D721Med (cell line): ENCODE results near the gene EVC2.

Experiments
- DNase-seq: peaks from one replicate; pipeline ENCODE4 v3.0.0; 2011; ENCODE audit warnings: low spot score; ENCODE audit not compliant: insufficient read length
- FAIRE-seq: peaks from 2 replicates; lab custom pipeline; 2011; peaks lifted over from hg19 to GRCh38; lab: Jason Lieb, UNC
- TF ChIP-seq, protein P1 (sequence below): IDR thresholded peaks from 2 replicates; pipeline ENCODE4 v1.5.1; 2012; ENCODE audit warnings: mild to moderate bottlenecking, control low read depth; ENCODE audit not compliant: insufficient read depth; ENCODE audit errors: missing control alignments

The EVC2 gene, protein sequence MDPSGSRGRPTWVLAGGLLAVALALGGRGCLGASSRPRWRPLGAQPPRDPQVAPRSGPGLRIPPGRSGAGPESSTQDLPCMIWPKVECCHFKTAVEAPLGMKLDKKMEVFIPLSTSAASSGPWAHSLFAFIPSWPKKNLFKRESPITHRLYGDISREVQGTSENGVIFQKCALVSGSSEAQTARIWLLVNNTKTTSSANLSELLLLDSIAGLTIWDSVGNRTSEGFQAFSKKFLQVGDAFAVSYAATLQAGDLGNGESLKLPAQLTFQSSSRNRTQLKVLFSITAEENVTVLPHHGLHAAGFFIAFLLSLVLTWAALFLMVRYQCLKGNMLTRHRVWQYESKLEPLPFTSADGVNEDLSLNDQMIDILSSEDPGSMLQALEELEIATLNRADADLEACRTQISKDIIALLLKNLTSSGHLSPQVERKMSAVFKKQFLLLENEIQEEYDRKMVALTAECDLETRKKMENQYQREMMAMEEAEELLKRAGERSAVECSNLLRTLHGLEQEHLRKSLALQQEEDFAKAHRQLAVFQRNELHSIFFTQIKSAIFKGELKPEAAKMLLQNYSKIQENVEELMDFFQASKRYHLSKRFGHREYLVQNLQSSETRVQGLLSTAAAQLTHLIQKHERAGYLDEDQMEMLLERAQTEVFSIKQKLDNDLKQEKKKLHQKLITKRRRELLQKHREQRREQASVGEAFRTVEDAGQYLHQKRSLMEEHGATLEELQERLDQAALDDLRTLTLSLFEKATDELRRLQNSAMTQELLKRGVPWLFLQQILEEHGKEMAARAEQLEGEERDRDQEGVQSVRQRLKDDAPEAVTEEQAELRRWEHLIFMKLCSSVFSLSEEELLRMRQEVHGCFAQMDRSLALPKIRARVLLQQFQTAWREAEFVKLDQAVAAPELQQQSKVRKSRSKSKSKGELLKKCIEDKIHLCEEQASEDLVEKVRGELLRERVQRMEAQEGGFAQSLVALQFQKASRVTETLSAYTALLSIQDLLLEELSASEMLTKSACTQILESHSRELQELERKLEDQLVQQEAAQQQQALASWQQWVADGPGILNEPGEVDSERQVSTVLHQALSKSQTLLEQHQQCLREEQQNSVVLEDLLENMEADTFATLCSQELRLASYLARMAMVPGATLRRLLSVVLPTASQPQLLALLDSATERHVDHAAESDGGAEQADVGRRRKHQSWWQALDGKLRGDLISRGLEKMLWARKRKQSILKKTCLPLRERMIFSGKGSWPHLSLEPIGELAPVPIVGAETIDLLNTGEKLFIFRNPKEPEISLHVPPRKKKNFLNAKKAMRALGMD

DNA sequence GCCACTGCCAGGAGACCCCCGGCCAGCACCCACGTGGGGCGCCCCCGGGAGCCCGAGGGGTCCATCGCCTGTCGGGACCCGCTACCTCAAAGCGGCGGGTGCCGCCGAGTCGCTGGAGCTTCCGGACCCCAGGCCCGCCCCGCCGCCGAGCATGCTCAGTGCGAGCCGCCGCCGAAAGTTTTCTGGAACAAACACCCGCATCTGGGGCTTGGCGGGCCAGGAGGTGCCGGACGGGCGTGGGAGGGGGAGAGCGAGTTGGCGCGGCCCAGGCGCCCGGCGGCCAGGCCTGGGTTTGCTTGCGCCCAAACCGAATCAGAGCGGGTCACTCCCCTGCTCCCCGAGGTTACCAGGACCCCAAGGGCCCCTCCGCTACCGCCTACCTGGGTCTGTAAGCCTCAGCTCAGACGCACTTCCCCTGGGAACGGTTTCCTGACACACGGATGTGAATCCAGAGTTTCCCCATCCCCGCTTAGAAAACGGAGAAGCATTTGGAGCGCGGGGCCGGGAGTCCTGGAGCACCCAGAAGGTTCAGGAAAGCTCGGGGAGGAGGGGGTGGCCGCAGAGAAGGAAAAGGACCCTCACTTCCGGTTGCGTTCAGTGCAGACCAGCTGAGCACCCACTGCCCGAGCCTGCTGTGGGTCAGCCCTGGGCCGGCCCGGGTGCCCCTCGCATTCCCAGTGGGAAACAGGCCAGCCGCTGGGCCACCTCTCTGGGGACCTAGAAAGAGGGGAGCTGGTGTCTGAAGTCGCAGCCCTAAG, at the start of gene EVC2:
Gene EVC2 (minus strand): TSS at position 111 of the 758 bp plus-strand sequence. CDS start 46 bp downstream, at position 65.
- DNase-seq: no peak
- TF ChIP-seq, protein P1, sequence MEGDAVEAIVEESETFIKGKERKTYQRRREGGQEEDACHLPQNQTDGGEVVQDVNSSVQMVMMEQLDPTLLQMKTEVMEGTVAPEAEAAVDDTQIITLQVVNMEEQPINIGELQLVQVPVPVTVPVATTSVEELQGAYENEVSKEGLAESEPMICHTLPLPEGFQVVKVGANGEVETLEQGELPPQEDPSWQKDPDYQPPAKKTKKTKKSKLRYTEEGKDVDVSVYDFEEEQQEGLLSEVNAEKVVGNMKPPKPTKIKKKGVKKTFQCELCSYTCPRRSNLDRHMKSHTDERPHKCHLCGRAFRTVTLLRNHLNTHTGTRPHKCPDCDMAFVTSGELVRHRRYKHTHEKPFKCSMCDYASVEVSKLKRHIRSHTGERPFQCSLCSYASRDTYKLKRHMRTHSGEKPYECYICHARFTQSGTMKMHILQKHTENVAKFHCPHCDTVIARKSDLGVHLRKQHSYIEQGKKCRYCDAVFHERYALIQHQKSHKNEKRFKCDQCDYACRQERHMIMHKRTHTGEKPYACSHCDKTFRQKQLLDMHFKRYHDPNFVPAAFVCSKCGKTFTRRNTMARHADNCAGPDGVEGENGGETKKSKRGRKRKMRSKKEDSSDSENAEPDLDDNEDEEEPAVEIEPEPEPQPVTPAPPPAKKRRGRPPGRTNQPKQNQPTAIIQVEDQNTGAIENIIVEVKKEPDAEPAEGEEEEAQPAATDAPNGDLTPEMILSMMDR: no peak
- FAIRE-seq: no peak

DNA sequence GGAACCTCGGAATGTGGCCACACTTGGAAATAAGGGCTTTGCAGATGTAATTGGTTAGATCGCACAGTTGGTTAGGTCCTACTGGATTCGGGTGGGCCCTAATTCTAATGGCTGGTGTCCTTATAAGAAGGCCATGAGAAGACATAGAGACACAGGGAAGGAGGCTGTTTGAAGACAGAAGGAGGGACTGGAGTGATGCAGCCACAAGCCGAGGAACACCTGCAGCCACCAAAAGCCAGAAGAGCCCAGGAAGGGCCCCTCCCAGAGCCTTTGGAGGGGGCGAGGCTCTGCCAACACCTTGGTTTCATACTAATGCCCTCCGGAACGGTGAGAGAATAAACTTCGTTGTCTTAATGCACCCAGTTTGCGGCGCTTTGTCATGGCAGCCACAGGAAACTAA, 49.6 kb upstream of the EVC2 start:
- FAIRE-seq: no peak
- DNase-seq: no peak
- TF ChIP-seq, protein P1: no peak

DNA sequence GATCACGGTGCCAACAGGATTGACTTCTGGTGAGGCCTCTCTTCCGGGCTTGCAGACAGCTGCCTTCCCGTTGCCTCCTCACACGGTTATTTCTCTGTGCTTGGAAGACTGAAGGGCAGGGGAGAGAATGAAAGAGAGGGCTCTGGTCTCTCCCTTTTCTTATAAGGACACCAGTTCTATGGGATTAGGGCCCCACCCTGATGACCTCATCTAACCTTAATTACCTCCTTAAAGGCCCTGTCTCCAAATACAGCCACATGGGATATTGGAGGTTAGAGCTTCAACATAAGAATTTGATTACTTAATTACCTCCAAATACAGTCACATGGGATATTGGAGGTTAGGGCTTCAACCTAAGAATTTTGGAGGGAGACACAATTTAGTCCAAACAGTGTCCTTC, 49.2 kb upstream of the EVC2 start:
- FAIRE-seq (no peak), DNase-seq (no peak)
- TF ChIP-seq, protein P1: no peak

DNA sequence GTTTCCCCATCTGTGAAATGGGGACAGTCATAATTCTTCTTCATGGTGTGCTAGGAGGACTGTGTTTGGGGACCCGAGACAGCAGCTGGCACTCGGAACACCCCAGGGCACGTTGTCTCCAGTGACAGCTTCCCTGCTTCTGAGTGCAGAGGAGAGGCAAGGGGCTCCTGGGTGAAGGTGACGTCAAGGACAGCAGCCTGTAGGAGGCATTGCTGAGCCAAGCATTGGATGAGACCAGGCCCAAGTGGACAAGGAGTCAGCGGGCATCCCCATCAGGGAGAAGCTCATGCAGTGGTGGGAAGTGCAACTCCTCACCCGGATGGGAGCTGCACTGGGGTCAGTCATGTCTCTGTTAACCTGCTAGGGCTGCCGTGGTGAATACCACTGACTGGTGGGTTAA, 48.7 kb upstream of the EVC2 start:
- no peak for FAIRE-seq
- TF ChIP-seq, protein P1: no peak

DNA sequence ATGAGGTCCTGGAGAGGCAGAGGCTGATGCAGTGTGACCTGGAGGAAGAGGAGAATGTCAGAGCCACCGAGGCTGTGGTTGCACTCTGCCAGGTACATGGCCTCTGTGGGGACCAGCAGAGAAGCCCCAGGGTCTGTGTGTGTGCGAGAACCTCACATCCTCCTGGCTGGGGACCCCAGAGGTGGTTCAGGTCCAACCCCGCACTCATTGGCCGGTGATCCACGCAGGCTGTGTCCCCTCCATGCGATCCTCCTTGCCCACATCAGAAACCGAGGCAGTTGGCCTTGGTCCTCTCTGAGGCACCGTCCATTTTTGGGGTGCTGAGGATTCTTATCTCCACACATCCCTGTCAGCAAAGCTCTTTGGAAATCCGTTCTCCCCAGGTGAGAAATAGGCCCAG, 47.9 kb upstream of the EVC2 start:
- FAIRE-seq (no peak), DNase-seq (no peak)
- TF ChIP-seq, protein P1: no peak

More for the DNA sequence above, 48.7 kb upstream of the EVC2 start:
- DNase-seq: no peak

DNA sequence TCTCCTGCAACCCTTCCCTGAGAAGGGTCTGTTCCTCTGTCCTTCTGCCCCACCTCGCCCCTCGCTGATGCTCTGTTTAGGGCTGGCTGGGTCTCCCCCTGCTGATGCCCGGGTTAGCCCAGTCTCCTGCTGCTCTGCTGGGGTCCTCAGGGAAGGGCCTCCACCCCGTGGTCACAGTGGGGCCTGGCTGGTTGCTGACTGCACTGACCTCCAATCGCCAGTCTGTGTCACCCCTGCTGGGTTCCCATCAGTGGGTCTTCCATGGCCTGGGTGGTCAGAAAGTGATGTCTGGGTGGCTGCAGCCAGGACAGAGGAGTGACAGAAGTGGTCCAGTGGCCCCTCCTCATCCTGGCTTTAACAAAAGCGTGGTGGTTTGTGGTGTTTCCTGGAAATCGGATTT, 47.3 kb upstream of the EVC2 start:
- TF ChIP-seq, protein P1: no peak
- no peak for FAIRE-seq
- DNase-seq: no peak
